K562 (cell line): ENCODE data around the gene NT5DC1. TPM values are rescaled to one million over a fixed set of nuclear protein-coding genes. Genes with fewer than 3 reads are reported as not detected.
A peak's percentile ranks its signal among the peaks of the same experiment; 100 is the strongest.

Experiments
- ATAC-seq: fragments of 200-7000 bp; cut with Tn5 transposase; 3 replicates; pipeline ENCODE4 v1.9.1; 2020; ENCODE audit warnings: moderate library complexity
- BruUV-seq: library from RNA; stranded (reverse); fragments of 400-500 nt; replicated peaks from 2 replicates; lab custom pipeline; 2021; lab: Mats Ljungman, UMichigan
- CTCF ChIA-PET: fragments of 300-600 bp; formaldehyde crosslinking; extraction: SDS; loops from one replicate; lab custom pipeline; 2021; ENCODE audit warnings: low intra/inter-chr PET ratio; lab: Yijun Ruan, JAX
- POLR2A ChIA-PET: fragments of 300-600, 350-650 bp; sonication (Branson Sonifier 250); formaldehyde crosslinking; extraction: SDS; loops from one replicate; lab custom pipeline; 2021; ENCODE audit warnings: antibody characterized with exemption, inconsistent platforms; lab: Yijun Ruan, JAX
- DNase-seq, 4 experiments: peaks; one replicate each; pipeline versions ENCODE4 v3.0.0 to v3.0.0-alpha.2; 2011 to 2018; ENCODE audit warnings: low spot score in 3 of 4, mixed read lengths in 3 of 4; ENCODE audit errors: extremely low read depth in 1 of 4
- FAIRE-seq: peaks from 2 replicates; lab custom pipeline; 2011; peaks lifted over from hg19 to GRCh38; lab: Jason Lieb, UNC
- H2AFZ ChIP-seq: 2 replicates; pipeline ENCODE4 v1.6.0; 2011; ENCODE audit warnings: low read depth, low read length, control low read depth, inconsistent platforms
- H3K27ac ChIP-seq: fragments of 200-600 bp; 3 replicates; pipeline ENCODE4 v1.8.0; 2011; ENCODE audit warnings: low read depth, mild to moderate bottlenecking, control low read depth, inconsistent platforms, low read length, moderate library complexity, mixed read lengths; ENCODE audit errors: extremely low read depth
- H3K27me3 ChIP-seq, 2 experiments: fragments of 300-600 bp in 1 of 2; 2 replicates in 1 of 2; 3 replicates in 1 of 2; pipeline versions ENCODE4 v1.6.0 to v1.8.0; 2011; ENCODE audit warnings: inconsistent platforms in 2 of 2, low read length in 2 of 2, mild to moderate bottlenecking in 1 of 2, mixed read lengths in 1 of 2, moderate library complexity in 1 of 2; ENCODE audit not compliant: control insufficient read depth in 2 of 2, insufficient read depth in 2 of 2
- H3K36me3 ChIP-seq: fragments of 300-600 bp; 3 replicates; pipeline ENCODE4 v1.8.0; 2011; ENCODE audit warnings: mild to moderate bottlenecking, low read length, inconsistent platforms; ENCODE audit not compliant: control insufficient read depth, insufficient read depth
- H3K4me1 ChIP-seq, 2 experiments: fragments of 200-600 bp in 1 of 2; replicated peaks in 1 of 2; 2 replicates in 1 of 2; 3 replicates in 1 of 2; pipeline versions ENCODE4 v1.5.1 to v1.8.0; 2011; ENCODE audit warnings: inconsistent platforms in 2 of 2, low read length in 2 of 2, mild to moderate bottlenecking in 1 of 2, mixed read lengths in 1 of 2, moderate library complexity in 1 of 2; ENCODE audit not compliant: control insufficient read depth in 2 of 2, insufficient read depth in 2 of 2
- H3K4me2 ChIP-seq: 2 replicates; pipeline ENCODE4 v1.6.1; 2011; ENCODE audit warnings: low read length, control low read depth, inconsistent platforms, mixed read lengths; ENCODE audit not compliant: insufficient read depth
- H3K4me3 ChIP-seq: fragments of 200-600 bp; sonication (generic), shearing (Covaris generic); 2 replicates; pipeline ENCODE4 v1.5.1; 2016; ENCODE audit warnings: control low read depth, inconsistent platforms
- H3K79me2 ChIP-seq: fragments of 200-600 bp; 3 replicates; pipeline ENCODE4 v1.8.0; 2011; ENCODE audit warnings: low read length, inconsistent platforms; ENCODE audit not compliant: control insufficient read depth, insufficient read depth
- H3K9ac ChIP-seq, 2 experiments: 2 replicates each; pipeline versions ENCODE4 v1.6.0 to v1.6.1; 2011; ENCODE audit warnings: low read depth in 2 of 2, low read length in 2 of 2, control low read depth in 1 of 2, inconsistent platforms in 1 of 2, mild to moderate bottlenecking in 1 of 2, mixed read lengths in 1 of 2; ENCODE audit not compliant: insufficient read depth in 1 of 2
- H3K9me1 ChIP-seq: one replicate; pipeline ENCODE4 v1.6.0; 2011; ENCODE audit warnings: inconsistent platforms, mild to moderate bottlenecking, low read length, moderate library complexity; ENCODE audit not compliant: control insufficient read depth, insufficient read depth
- H3K9me3 ChIP-seq: replicated peaks from 2 replicates; pipeline ENCODE4 v1.5.1; 2011; ENCODE audit warnings: low read depth, low read length, inconsistent platforms; ENCODE audit not compliant: control insufficient read depth, insufficient read depth
- H4K20me1 ChIP-seq: replicated peaks from 2 replicates; pipeline ENCODE4 v1.6.1; 2011; ENCODE audit warnings: low read length, inconsistent platforms, mixed read lengths; ENCODE audit not compliant: control insufficient read depth, insufficient read depth
- ARID1B ChIP-seq: fragments of 450-650 bp; IDR thresholded peaks from 2 replicates; pipeline ENCODE4 v1.6.1; 2016; ENCODE audit warnings: antibody characterized with exemption, mild to moderate bottlenecking, inconsistent platforms
- CBFA2T3 ChIP-seq: fragments of 450-650 bp; IDR thresholded peaks from 2 replicates; pipeline ENCODE4 v1.6.1; 2017
- CTBP1 ChIP-seq: fragments of 450-650 bp; IDR thresholded peaks from 2 replicates; pipeline ENCODE4 v1.6.1; 2016; ENCODE audit warnings: borderline replicate concordance
- DPF2 ChIP-seq: fragments of 450-650 bp; IDR thresholded peaks from 2 replicates; pipeline ENCODE4 v1.6.1; 2016
- GABPB2 ChIP-seq: fragments of 250-450 bp; sonication (Bioruptor Pico); conservative IDR thresholded peaks from 2 replicates; pipeline ENCODE4 v1.5.1; 2021; ENCODE audit warnings: mild to moderate bottlenecking
- HNRNPK ChIP-seq: fragments of 200-400 bp; formaldehyde crosslinking; IDR thresholded peaks from one replicate; pipeline ENCODE4 v1.6.1; 2018; ENCODE audit warnings: mild to moderate bottlenecking, low read depth, low read length; ENCODE audit not compliant: poor library complexity, severe bottlenecking
- IRF2 ChIP-seq: sonication (generic); formaldehyde crosslinking; IDR thresholded peaks from 2 replicates; pipeline ENCODE4 v1.8.1; 2022; ENCODE audit warnings: mild to moderate bottlenecking, missing genetic modification reagents
- SMARCA4 ChIP-seq: fragments of 450-650 bp; IDR thresholded peaks from 2 replicates; pipeline ENCODE4 v1.6.1; 2016
- SMARCE1 ChIP-seq: fragments of 450-650 bp; IDR thresholded peaks from 2 replicates; pipeline ENCODE4 v1.7.1; 2016; ENCODE audit warnings: mild to moderate bottlenecking
- STAT5A ChIP-seq: IDR thresholded peaks from 2 replicates; pipeline ENCODE4 v1.6.1; 2012; ENCODE audit warnings: low read length, inconsistent platforms, borderline replicate concordance
- TCF3 ChIP-seq: sonication (generic); formaldehyde crosslinking; IDR thresholded peaks from 2 replicates; pipeline ENCODE4 v1.4.0; 2020; ENCODE audit warnings: mild to moderate bottlenecking, missing genetic modification reagents
- TEAD4 ChIP-seq, 2 experiments: sonication (generic) in 1 of 2; formaldehyde crosslinking in 1 of 2; IDR thresholded peaks; 2 replicates each; pipeline versions ENCODE4 v1.6.1 to v1.8.0; 2012 to 2022; ENCODE audit warnings: borderline replicate concordance in 1 of 2, inconsistent platforms in 1 of 2, low read length in 1 of 2, mild to moderate bottlenecking in 1 of 2, missing genetic modification reagents in 1 of 2
- THRAP3 ChIP-seq: fragments of 450-650 bp; IDR thresholded peaks from 2 replicates; pipeline ENCODE4 v1.6.1; 2016; ENCODE audit warnings: mild to moderate bottlenecking, inconsistent platforms, borderline replicate concordance
- ZEB2 ChIP-seq: fragments of 450-650 bp; IDR thresholded peaks from 2 replicates; pipeline ENCODE4 v1.6.1; 2016
- WGBS: fragments of 100-300 bp; shearing (Covaris generic); methylation state at CpG from one replicate; pipeline ENCODE4 v1.1.6; 2016; ENCODE audit warnings: low coverage, mixed read lengths; ENCODE audit not compliant: insufficient coverage; ENCODE audit errors: missing lambda C conversion rate; 5-methylcytosine and 5-hydroxymethylcytosine counted together
- in situ Hi-C: fragments of 300-500 bp; cut with MboI; formaldehyde crosslinking; loops from 4 replicates; pipeline ENCODE4 v1.15.0; 2018; ENCODE audit warnings: inconsistent platforms, mixed read lengths
- intact Hi-C: fragments of 100-400 bp; cut with micrococcal nuclease; formaldehyde crosslinking; loops from 2 replicates; pipeline ENCODE4 v1.14.2; 2022
- polyA plus RNA-seq, 8 experiments: library from polyadenylated mRNA; depleted of rRNA in 4 of 8; stranded (reverse) in 5 of 8; unstranded in 3 of 8; fragments of >200 nt; fragmentation: Nextera tagmentation in 2 of 8; fragmentation: Illumina TruSeq in 1 of 8; extraction: Ambion mirVana in 2 of 8; extraction: Trizol in 1 of 8; gene quantifications; 2 replicates each; pipeline versions ENCODE4 v1.2.1 to v1.2.3, GENCODE V29; 2011 to 2014; ENCODE audit warnings: inconsistent platforms in 1 of 8, missing spikeins in 1 of 8
- total RNA-seq, 7 experiments: library from RNA; depleted of rRNA in 6 of 7; stranded (reverse); fragments of >200 nt in 6 of 7; fragmentation: Illumina TruSeq in 2 of 7; extraction: Trizol in 2 of 7; gene quantifications; 2 replicates each; pipeline versions ENCODE4 v1.2.1 to v1.2.3, GENCODE V29; 2011 to 2021; ENCODE audit warnings: low replicate concordance in 1 of 7
- TF ChIP-seq, protein P1 (sequence below): IDR thresholded peaks from 2 replicates; pipeline ENCODE4 v1.6.1; 2014; ENCODE audit warnings: antibody characterized with exemption
- TF ChIP-seq, protein P2 (sequence below), 2 experiments: IDR thresholded peaks in 1 of 2; conservative IDR thresholded peaks in 1 of 2; 2 replicates each; pipeline ENCODE4 v1.6.1; 2016; ENCODE audit warnings: low read depth in 2 of 2, mild to moderate bottlenecking in 1 of 2, missing compliant biosample characterization in 1 of 2, missing genetic modification characterization in 1 of 2, moderate library complexity in 1 of 2

The NT5DC1 gene
- total and polyA plus RNA-seq, 9 of the 15 experiments (the other 6 are each of a cell fraction or from before 2014, with no cell fraction given): 4.9 to 28.5 (median 16.3) TPM

DNA sequence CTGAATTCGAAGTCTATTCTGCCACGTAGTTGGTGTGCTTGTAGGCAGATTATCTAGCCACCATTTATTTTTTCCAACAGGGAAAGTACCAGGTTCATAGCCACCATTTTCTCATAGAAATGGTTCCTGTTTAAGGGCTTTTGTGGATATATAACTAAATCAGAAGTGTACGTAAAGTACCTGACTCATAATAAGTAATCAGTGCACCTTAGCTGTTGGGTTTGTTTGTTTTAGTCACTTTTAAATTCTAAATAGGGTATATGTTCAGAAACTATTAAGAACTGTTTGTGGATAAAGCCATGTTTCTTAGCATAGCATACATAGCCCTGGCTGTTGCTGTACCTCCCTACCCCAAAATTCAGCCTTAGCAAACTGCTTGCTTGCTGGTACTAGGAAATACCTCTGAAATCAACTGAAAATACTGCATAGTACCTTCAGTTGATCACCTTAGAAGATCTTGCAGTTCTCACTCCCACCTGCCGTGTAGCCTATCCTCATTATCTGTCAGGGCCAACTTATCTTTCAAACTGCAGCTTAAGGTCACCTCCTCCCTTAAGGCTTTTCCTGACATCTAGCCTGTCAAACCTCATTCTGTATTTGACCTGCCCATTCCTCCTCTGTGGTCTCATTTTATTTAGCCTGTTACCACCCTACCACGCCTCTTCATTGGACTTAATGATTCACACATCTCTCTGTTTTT is 69.9 kb downstream of the NT5DC1 start:
- no peaks in the 10 kb centered on the region for H3K27me3 ChIP-seq
- ChIA-PET POLR2A (interaction anchor here (1.0 kb wide), 1 partner anchor 13 kb away, joined by 4 read pairs; no protein-coding TSS in a partner anchor), CTCF (no interaction called here)
- intact Hi-C loops (no loop called here), in situ Hi-C loops (no loop called here)
- 27% methylated on average over 5 of the region's 5 CpGs for WGBS
- peak overlapping the region; percentile 29 for H3K4me2 ChIP-seq
- no peaks in the 10 kb centered on the region for H3K79me2 ChIP-seq
- H3K4me3 ChIP-seq: no peak overlapping the region
- FAIRE-seq (peak; percentile 54), DNase-seq (peak in 2 of 4 experiments; percentile 17 to 52), ATAC-seq (peak; percentile 87)
- no peaks in the 10 kb centered on the region for H4K20me1 ChIP-seq
- peaks cover 0 to 18% of the 10 kb centered on the region in 2 experiments; a peak in 3 of 5 replicates for H3K4me1 ChIP-seq
- no peaks in the 10 kb centered on the region for H3K36me3 ChIP-seq
- H3K9me3 ChIP-seq: no peaks in the 10 kb centered on the region
- no TSS peak for BruUV-seq
- no peak overlapping the region; a peak in 1 of 4 replicates for H3K9ac ChIP-seq
- peak overlapping the region; percentile 42; the same call in 1 of the 3 replicates for H3K27ac ChIP-seq
- H2AFZ ChIP-seq: no peak overlapping the region
- H3K9me1 ChIP-seq: no peaks in the 10 kb centered on the region
- TF ChIP-seq, protein P1, sequence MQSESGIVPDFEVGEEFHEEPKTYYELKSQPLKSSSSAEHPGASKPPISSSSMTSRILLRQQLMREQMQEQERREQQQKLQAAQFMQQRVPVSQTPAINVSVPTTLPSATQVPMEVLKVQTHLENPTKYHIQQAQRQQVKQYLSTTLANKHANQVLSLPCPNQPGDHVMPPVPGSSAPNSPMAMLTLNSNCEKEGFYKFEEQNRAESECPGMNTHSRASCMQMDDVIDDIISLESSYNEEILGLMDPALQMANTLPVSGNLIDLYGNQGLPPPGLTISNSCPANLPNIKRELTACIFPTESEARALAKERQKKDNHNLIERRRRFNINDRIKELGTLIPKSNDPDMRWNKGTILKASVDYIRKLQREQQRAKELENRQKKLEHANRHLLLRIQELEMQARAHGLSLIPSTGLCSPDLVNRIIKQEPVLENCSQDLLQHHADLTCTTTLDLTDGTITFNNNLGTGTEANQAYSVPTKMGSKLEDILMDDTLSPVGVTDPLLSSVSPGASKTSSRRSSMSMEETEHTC: no peak
- TF ChIP-seq TCF3 (CRISPR knock-in tag): peak; percentile 28; the same call in 1 of the 2 replicates
- TF ChIP-seq, protein P2, sequence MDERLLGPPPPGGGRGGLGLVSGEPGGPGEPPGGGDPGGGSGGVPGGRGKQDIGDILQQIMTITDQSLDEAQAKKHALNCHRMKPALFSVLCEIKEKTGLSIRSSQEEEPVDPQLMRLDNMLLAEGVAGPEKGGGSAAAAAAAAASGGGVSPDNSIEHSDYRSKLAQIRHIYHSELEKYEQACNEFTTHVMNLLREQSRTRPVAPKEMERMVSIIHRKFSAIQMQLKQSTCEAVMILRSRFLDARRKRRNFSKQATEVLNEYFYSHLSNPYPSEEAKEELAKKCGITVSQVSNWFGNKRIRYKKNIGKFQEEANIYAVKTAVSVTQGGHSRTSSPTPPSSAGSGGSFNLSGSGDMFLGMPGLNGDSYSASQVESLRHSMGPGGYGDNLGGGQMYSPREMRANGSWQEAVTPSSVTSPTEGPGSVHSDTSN (CRISPR knock-in tag; IDR thresholded peaks at IDR 0.05; ENCODE audit: low read depth): no peak
- TF ChIP-seq, protein P2 (tag; conservative IDR thresholded peaks at IDR 0.05; ENCODE audit: low read depth): 0 out of 2 replicates have a peak, but pooled peaks have one; percentile 7
- TF ChIP-seq SMARCA4: peak; percentile 28; the same call in 1 of the 2 replicates
- no peak for TF ChIP-seq GABPB2 (CRISPR knock-in tag)
- no peak for TF ChIP-seq HNRNPK
- peak; percentile 9; the same call in 1 of the 2 replicates for TF ChIP-seq STAT5A
- TF ChIP-seq CTBP1: peak; percentile 51; the same call in 1 of the 2 replicates
- TF ChIP-seq TEAD4 (IDR thresholded peaks at IDR 0.05; ENCODE audit: low read length): peak; percentile 45; the same call in 1 of the 2 replicates
- TF ChIP-seq TEAD4 (CRISPR knock-in tag; IDR thresholded peaks at IDR 0.05; ENCODE audit: borderline replicate concordance): no peak
- peak; percentile 39; the same call in 1 of the 2 replicates for TF ChIP-seq DPF2
- TF ChIP-seq SMARCE1: peak; percentile 29; the same call in 1 of the 2 replicates
- no peak for TF ChIP-seq IRF2
- TF ChIP-seq ZEB2: peak; percentile 63; the same call in 1 of the 2 replicates
- TF ChIP-seq THRAP3: no peak
- peak; percentile 50 for TF ChIP-seq ARID1B
- TF ChIP-seq CBFA2T3: peak; percentile 72
